Measurements from ENCODE around the gene HOXB9. TPM values are rescaled to one million over a fixed set of nuclear protein-coding genes. Genes with fewer than 3 reads are reported as not detected.

Gene HOXB9
- total RNA-seq, 2 experiments from 2014 or later, result not detected

DNA sequence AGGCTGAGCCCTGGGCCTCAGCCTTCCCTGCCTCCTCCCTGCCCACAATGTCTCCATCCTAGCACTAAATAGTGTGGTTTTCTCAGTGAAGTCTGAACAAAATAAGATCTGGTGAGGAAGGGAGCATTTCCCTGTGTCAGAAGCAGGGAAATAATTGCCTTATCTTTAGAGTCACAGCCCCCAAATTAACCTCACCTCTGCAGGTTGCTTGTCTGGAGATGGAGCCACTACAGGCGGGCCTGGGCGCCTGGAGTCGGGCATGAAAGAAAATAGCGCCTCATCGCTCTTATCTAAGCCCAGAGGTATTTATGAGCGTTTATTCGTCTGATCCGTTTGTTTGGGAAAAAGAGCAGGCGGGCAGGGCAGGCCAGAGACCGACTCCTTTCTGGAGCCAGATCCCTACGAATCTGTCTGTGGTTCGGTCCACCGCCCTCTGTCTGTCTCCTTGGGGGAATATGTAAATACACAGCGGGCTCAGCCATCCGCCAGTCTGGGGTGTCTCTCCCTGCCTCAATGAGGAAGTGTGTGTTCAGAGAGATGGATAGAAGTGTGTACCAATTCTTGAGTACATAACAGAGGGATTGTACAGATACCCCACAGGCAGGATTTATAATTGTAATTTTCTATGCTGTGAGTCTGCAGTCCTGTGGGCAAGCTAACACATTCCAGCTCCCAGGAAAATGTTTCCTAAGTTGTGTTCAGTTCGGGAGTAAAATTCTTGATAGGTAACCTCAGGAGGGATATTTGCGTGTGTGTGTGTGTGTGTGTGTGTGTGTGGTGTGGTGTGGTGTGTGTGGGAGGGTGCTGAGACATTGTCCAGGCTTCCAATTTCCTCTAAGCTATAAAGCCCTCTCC, 25.7 kb downstream of the HOXB9 start:
- POLR2A ChIA-PET, result interaction anchor here (0.6 kb wide), 1 partner anchor 9 kb away, joined by 3 read pairs; no protein-coding TSS in a partner anchor
- TF ChIP-seq CTCF (IDR thresholded peaks at IDR 0.05), result no peak
- Histone ChIP-seq H3K4me3 (ENCODE audit: low read length) (no peak overlapping the region), H3K27ac (ENCODE audit: low read depth in 1 of 2, low read length in 2 of 2) (no peak overlapping the region), H3K4me1 (ENCODE audit: insufficient read depth, low read length) (peaks cover 55% of the 10 kb centered on the region), H3K36me3 (ENCODE audit: insufficient read depth, low read length) (no peaks in the 10 kb centered on the region), H3K27me3 (ENCODE audit: control insufficient read depth in 1 of 2, insufficient read depth in 2 of 2, low read length in 2 of 2) (peaks cover 96 to 99% of the 10 kb centered on the region in 2 experiments), H3K9me3 (ENCODE audit: control insufficient read depth in 1 of 2, insufficient read depth in 1 of 2, low read length in 2 of 2) (peaks cover 0 to 30% of the 10 kb centered on the region in 2 experiments)
- H3K27me3 Mint-ChIP-seq, result peaks cover 100% of the 10 kb centered on the region
- intact Hi-C loops (cut with DNase I, micrococcal nuclease), result no loop called here
- H3K27ac Mint-ChIP-seq, result no peak overlapping the region
- peaks cover 45% of the 10 kb centered on the region for H3K4me1 Mint-ChIP-seq (ENCODE audit: low read depth)
- ATAC-seq (ENCODE audit: poor library complexity) (no peak), DNase-seq (no peak)
- CTCF ChIA-PET, result interaction anchor here (1.0 kb wide), 1 partner anchor 248 kb away, joined by 3 read pairs; no protein-coding TSS in a partner anchor
- H3K9me3 Mint-ChIP-seq, result no peaks in the 10 kb centered on the region
- no peaks in the 10 kb centered on the region for H3K36me3 Mint-ChIP-seq (ENCODE audit: low read depth)
- no peak overlapping the region for H3K4me3 Mint-ChIP-seq

DNA sequence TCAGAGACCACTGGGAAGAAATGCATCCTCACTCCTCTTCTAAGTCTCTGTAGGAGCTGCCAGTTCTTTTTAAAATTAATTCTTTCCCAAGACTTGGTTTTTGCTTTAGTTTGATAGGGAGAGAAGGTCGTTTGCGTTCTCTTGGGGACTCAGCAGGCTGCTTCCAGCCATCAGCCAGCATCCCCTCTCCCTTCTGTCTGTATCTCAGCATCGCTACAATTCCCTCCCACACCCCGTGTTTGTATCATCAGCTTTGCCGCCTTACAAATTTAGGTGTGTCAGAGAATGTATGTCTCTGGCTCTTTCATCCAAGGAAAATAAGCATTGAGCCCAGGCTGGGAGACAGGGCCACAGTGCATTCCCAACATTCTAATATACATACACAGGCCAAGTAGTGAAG, 26.8 kb downstream of the HOXB9 start:
- Histone ChIP-seq H3K4me3 (ENCODE audit: low read length) (no peak overlapping the region), H3K4me1 (ENCODE audit: insufficient read depth, low read length) (peaks cover 54% of the 10 kb centered on the region), H3K9me3 (ENCODE audit: control insufficient read depth in 1 of 2, insufficient read depth in 1 of 2, low read length in 2 of 2) (peaks cover 0 to 36% of the 10 kb centered on the region in 2 experiments), H3K36me3 (ENCODE audit: insufficient read depth, low read length) (no peaks in the 10 kb centered on the region), H3K27me3 (ENCODE audit: control insufficient read depth in 1 of 2, insufficient read depth in 2 of 2, low read length in 2 of 2) (peaks cover 96 to 99% of the 10 kb centered on the region in 2 experiments), H3K27ac (ENCODE audit: low read depth in 1 of 2, low read length in 2 of 2) (no peak overlapping the region)
- ChIA-PET CTCF (interaction anchor here (1.1 kb wide), 1 partner anchor 14 kb away, joined by 3 read pairs; no protein-coding TSS in a partner anchor), POLR2A (no interaction called here)
- no peak for ATAC-seq (ENCODE audit: poor library complexity)
- peaks cover 98% of the 10 kb centered on the region for H3K27me3 Mint-ChIP-seq
- intact Hi-C loops (cut with DNase I, micrococcal nuclease), result no loop called here
- no peaks in the 10 kb centered on the region for H3K36me3 Mint-ChIP-seq (ENCODE audit: low read depth)
- H3K4me1 Mint-ChIP-seq (ENCODE audit: low read depth), result peaks cover 37% of the 10 kb centered on the region
- TF ChIP-seq CTCF (IDR thresholded peaks at IDR 0.05), result no peak
- no peak for DNase-seq
- no peak overlapping the region for H3K4me3 Mint-ChIP-seq
- no peak overlapping the region for H3K27ac Mint-ChIP-seq
- H3K9me3 Mint-ChIP-seq, result no peaks in the 10 kb centered on the region

GRCh38 chr17:48598736-48599135, 27.4 kb downstream of the HOXB9 start:
- no peak for TF ChIP-seq CTCF (IDR thresholded peaks at IDR 0.05)
- ATAC-seq (ENCODE audit: poor library complexity) (no peak), DNase-seq (no peak)
- Mint-ChIP-seq H3K27me3 (peaks cover 98% of the 10 kb centered on the region), H3K4me3 (no peak overlapping the region), H3K27ac (no peak overlapping the region), H3K9me3 (no peaks in the 10 kb centered on the region), H3K36me3 (ENCODE audit: low read depth) (no peaks in the 10 kb centered on the region), H3K4me1 (ENCODE audit: low read depth) (peaks cover 40% of the 10 kb centered on the region)
- H3K4me3 ChIP-seq (ENCODE audit: low read length), result no peak overlapping the region
- no peaks in the 10 kb centered on the region for H3K36me3 ChIP-seq (ENCODE audit: insufficient read depth, low read length)
- CTCF ChIA-PET, result interaction anchor here (1.1 kb wide), 1 partner anchor 14 kb away, joined by 3 read pairs; no protein-coding TSS in a partner anchor
- intact Hi-C loops (cut with DNase I, micrococcal nuclease), result no loop called here
- POLR2A ChIA-PET, result no interaction called here
- H3K27me3 ChIP-seq (ENCODE audit: control insufficient read depth in 1 of 2, insufficient read depth in 2 of 2, low read length in 2 of 2), result peaks cover 93 to 97% of the 10 kb centered on the region in 2 experiments
- H3K4me1 ChIP-seq (ENCODE audit: insufficient read depth, low read length), result peaks cover 54% of the 10 kb centered on the region
- peaks cover 0 to 32% of the 10 kb centered on the region in 2 experiments for H3K9me3 ChIP-seq (ENCODE audit: control insufficient read depth in 1 of 2, insufficient read depth in 1 of 2, low read length in 2 of 2)
- no peak overlapping the region for H3K27ac ChIP-seq (ENCODE audit: low read depth in 1 of 2, low read length in 2 of 2)

All from CD4-positive, alpha-beta T cell (primary cell).